Measurements from ENCODE around the gene HES4. TPM values are rescaled to one million over a fixed set of nuclear protein-coding genes. Genes with fewer than 3 reads are reported as not detected.

The HES4 gene
- total RNA-seq, 1 donor from 2014 or later = 21.4 TPM

GRCh38 chr1:982765-983436 lies 17.0 kb downstream of the HES4 start:
- no peaks in the 10 kb centered on the region for H3K9me3 ChIP-seq
- no peaks in the 10 kb centered on the region for H3K36me3 ChIP-seq
- H3K27me3 ChIP-seq (ENCODE audit: low read depth) = peaks cover 9% of the 10 kb centered on the region
- no peak overlapping the region for H3K27ac ChIP-seq
- DNase-seq (no peak), ATAC-seq (no peak)
- no peak overlapping the region for H3K4me3 ChIP-seq
- H3K4me1 ChIP-seq = no peaks in the 10 kb centered on the region
- TF ChIP-seq, protein P1, sequence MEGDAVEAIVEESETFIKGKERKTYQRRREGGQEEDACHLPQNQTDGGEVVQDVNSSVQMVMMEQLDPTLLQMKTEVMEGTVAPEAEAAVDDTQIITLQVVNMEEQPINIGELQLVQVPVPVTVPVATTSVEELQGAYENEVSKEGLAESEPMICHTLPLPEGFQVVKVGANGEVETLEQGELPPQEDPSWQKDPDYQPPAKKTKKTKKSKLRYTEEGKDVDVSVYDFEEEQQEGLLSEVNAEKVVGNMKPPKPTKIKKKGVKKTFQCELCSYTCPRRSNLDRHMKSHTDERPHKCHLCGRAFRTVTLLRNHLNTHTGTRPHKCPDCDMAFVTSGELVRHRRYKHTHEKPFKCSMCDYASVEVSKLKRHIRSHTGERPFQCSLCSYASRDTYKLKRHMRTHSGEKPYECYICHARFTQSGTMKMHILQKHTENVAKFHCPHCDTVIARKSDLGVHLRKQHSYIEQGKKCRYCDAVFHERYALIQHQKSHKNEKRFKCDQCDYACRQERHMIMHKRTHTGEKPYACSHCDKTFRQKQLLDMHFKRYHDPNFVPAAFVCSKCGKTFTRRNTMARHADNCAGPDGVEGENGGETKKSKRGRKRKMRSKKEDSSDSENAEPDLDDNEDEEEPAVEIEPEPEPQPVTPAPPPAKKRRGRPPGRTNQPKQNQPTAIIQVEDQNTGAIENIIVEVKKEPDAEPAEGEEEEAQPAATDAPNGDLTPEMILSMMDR (IDR thresholded peaks at IDR 0.05) = no peak
- intact Hi-C loops (cut with DNase I) = no loop called here

DNA sequence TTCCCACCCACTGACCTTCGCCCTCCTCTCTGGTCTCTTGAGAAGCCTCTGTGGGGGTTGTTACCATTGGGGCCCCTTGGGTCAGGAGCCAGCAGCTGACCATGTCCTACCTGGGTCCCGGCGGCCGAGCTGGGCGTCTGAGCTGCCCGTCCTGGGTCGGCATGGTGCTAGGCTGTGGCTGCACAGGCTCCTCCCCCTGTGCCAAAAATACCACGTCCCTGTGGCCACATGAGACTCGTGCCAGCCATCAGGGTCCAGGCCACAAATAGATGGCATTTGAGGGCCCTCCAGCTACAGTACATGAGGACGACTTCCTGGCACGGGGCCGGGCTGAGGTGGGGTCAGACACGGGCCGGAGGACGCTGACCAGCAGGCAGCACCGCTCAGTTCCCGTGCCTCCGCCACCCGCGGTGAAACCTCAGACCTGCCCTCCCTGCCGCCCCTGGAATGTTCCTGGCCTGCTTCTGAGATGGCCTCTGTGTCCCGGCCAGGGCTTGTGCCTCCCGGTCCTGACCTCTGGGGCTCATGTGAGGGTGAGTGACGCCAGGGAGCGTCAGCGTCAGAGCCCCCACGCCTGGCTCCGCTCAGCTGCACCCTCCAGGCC lies 17.8 kb downstream of the HES4 start, which contains the start of gene PERM1:
Gene PERM1 (minus strand): TSS at position 139 of the 604 bp plus-strand sequence. CDS start 1,064 bp downstream, outside the sequence.
- H3K27ac ChIP-seq = no peak within 1 kb of the TSS
- no peaks in the 10 kb centered on the region for H3K4me1 ChIP-seq
- TF ChIP-seq, protein P1 (IDR thresholded peaks at IDR 0.05) = no peak
- no peak within 1 kb of the TSS for H3K4me3 ChIP-seq
- DNase-seq (no peak), ATAC-seq (peak in 1 of 2 donors; percentile 5)
- peaks cover 9% of the 10 kb centered on the region for H3K27me3 ChIP-seq (ENCODE audit: low read depth)
- H3K9me3 ChIP-seq = no peaks in the 10 kb centered on the region
- intact Hi-C loops (cut with DNase I) = no loop called here
- no peaks in the 10 kb centered on the region for H3K36me3 ChIP-seq

DNA sequence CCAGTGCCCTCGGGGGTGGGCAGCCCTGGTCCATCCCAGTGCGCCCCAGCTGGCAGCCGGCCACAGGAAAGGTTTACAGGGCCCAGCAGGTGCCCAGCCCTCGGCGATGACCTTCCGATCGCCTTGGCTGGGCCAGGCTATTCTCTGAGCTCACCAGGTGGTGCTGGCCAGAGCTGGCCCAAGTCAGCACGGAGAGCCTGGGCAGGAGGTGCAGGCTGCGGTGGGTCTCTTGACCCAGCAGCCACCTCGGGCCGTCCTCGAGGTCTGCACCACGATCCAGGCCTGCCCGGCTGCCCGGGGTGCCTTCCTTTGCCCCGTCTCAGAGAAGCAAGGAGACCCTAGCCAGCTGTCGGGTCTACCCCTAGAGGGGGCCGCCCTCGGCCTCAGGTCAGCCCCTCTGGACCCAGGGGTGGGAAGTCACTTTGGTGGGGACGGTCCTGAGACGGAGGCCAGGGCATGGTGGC lies 18.4 kb downstream of the HES4 start:
- intact Hi-C loops (cut with DNase I) = no loop called here
- no peak overlapping the region for H3K4me3 ChIP-seq
- no peaks in the 10 kb centered on the region for H3K36me3 ChIP-seq
- no peak overlapping the region for H3K27ac ChIP-seq
- H3K27me3 ChIP-seq (ENCODE audit: low read depth) = peaks cover 9% of the 10 kb centered on the region
- no peak for ATAC-seq
- H3K9me3 ChIP-seq = no peaks in the 10 kb centered on the region
- H3K4me1 ChIP-seq = no peaks in the 10 kb centered on the region
- DNase-seq = no peak
- TF ChIP-seq, protein P1 (IDR thresholded peaks at IDR 0.05) = no peak

DNA sequence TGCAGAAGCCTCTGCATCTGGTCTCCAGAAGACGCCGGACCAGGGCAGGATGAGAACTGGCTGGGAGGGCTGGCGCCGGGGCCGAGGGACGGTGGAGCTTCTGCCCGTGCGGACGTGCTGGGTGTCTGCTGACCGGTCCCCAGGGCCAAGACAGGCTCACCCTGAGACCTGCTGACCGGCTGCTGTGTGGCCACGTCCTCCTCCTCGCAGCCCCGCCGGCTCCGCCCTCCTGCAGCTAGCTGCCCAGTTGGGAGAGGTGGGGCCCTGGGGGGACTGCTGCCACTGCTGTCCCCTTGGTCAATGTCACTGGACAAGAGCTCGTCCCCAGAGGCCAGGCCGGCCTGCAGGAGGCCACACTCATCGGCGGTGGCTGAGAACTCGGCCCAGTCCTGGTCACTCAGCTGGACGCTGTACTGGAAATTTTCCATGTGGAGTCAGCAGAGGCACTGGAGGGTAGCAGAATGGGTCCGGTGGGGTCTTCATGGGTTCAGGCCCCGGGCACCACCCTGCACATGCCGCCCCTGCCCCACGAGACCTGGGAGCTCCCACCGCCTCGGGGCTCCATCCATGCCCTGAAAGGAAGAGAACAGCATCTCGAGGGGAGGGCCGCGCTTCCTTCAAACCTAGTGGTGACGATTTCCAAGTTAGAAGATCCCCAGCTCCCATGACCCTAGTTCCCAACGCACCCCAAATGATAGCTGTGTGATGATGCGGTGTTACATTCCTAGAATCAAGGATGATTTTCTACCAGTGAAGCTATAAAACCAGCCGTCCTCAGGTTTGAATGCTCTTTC lies 19.1 kb downstream of the HES4 start:
- Histone ChIP-seq H3K4me3 (no peak overlapping the region), H3K36me3 (no peaks in the 10 kb centered on the region), H3K4me1 (peaks cover 6% of the 10 kb centered on the region), H3K27me3 (ENCODE audit: low read depth) (peaks cover 14% of the 10 kb centered on the region), H3K9me3 (no peaks in the 10 kb centered on the region), H3K27ac (no peak overlapping the region)
- TF ChIP-seq, protein P1 (IDR thresholded peaks at IDR 0.05) = no peak
- ATAC-seq (no peak), DNase-seq (no peak)
- intact Hi-C loops (cut with DNase I) = no loop called here

- Histone ChIP-seq H3K27me3 (ENCODE audit: low read depth) (peaks cover 20% of the 10 kb centered on the region), H3K36me3 (no peaks in the 10 kb centered on the region), H3K4me3 (no peak overlapping the region), H3K27ac (no peak overlapping the region), H3K4me1 (peaks cover 11% of the 10 kb centered on the region), H3K9me3 (no peaks in the 10 kb centered on the region)
- no peak for DNase-seq
- intact Hi-C loops (cut with DNase I) = no loop called here
- TF ChIP-seq, protein P1 (IDR thresholded peaks at IDR 0.05) = no peak
- ATAC-seq = no peak
Measured at GRCh38 chr1:980137-980571, 19.7 kb downstream of the HES4 start.

Measured in lower lobe of right lung (tissue), 2 donors.